Sciatic nerve (tissue), 2 donors: ENCODE data around the gene DIAPH1. TPM values are rescaled to one million over a fixed set of nuclear protein-coding genes. Genes with fewer than 3 reads are reported as not detected.

Experiments used
- ATAC-seq: fragments of 200-7000 bp; cut with Tn5 transposase; one replicate; pipeline ENCODE4 v1.9.1; 2020; ENCODE audit warnings: mild to moderate bottlenecking, moderate library complexity
- DNase-seq: peaks from one replicate; pipeline ENCODE4 v3.0.0-alpha.2; 2020; ENCODE audit warnings: low spot score
- intact Hi-C: fragments of 100-400 bp; cut with DNase I; formaldehyde crosslinking; loops from one replicate; pipeline ENCODE4 v1.14.2; 2022
- total RNA-seq: library from RNA; stranded (reverse); fragmentation: NEBNext Ultra II Directional; extraction: Animal tissue kit (Norgen Biotek cat#: 25700); gene quantifications from one replicate; pipeline ENCODE4 v1.2.1, GENCODE V29; 2021
- donor health status: DM: no; HTN: no; CAD: no.
- donor health status: DM: no; HTN: no; CAD: no.

The DIAPH1 gene
- total RNA-seq, 1 donor from 2014 or later = 92.5 TPM

- DNase-seq (no peak), ATAC-seq (no peak)
- intact Hi-C loops = no loop called here
These were observed 141.7 kb downstream of the DIAPH1 start for GRCh38 chr5:141477044-141477575.

GRCh38 chr5:141476132-141476911 is 142.5 kb downstream of the DIAPH1 start:
- intact Hi-C loops = no loop called here
- peak; percentile 78 for DNase-seq

GRCh38 chr5:141475625-141476131 is 143.1 kb downstream of the DIAPH1 start, which contains the start of gene PCDHGC3:
PCDHGC3 (plus strand) TSS chr5:141475966; CDS start chr5:141476117, 151 bp downstream.
- peak; percentile 92 for DNase-seq
- peak; percentile 99 for ATAC-seq
- intact Hi-C loops = no loop called here

More at GRCh38 chr5:141476132-141476911, 142.5 kb downstream of the DIAPH1 start:
- ATAC-seq = peak; percentile 77

- ATAC-seq (no peak), DNase-seq (no peak)
- intact Hi-C loops = no loop called here
These were observed 153.4 kb downstream of the DIAPH1 start for GRCh38 chr5:141465351-141465750.

Other genes starting within 250 kb of the DIAPH1 start
- 9.7 TPM for gene PCDHGB3, start 248.8 kb downstream of the DIAPH1 start, total RNA-seq
- 10.3 TPM for gene PCDHGA6, start 245.1 kb downstream of the DIAPH1 start, total RNA-seq
- gene PCDHGA7, start 236.3 kb downstream of the DIAPH1 start, total RNA-seq = 7.3 TPM
- 9.0 TPM for gene PCDHGB4, start 231.3 kb downstream of the DIAPH1 start, total RNA-seq
- gene PCDHGA8, start 226.4 kb downstream of the DIAPH1 start, total RNA-seq = 5.3 TPM
- gene PCDHGB5, start 221.1 kb downstream of the DIAPH1 start, total RNA-seq = 16.3 TPM
- 10.7 TPM for gene PCDHGA9, start 216.2 kb downstream of the DIAPH1 start, total RNA-seq
- gene PCDHGB6, start 211.0 kb downstream of the DIAPH1 start, total RNA-seq = 12.4 TPM
- gene PCDHGA10, start 206.0 kb downstream of the DIAPH1 start, total RNA-seq = 8.9 TPM
- 18.9 TPM for gene PCDHGB7, start 201.3 kb downstream of the DIAPH1 start, total RNA-seq
- gene PCDHGA11, start 197.9 kb downstream of the DIAPH1 start, total RNA-seq = 7.8 TPM
- 12.1 TPM for gene PCDHGA12, start 188.5 kb downstream of the DIAPH1 start, total RNA-seq
- 71.4 TPM for gene PCDHGC3, start 143.0 kb downstream of the DIAPH1 start, total RNA-seq
- gene PCDHGC4, start 134.0 kb downstream of the DIAPH1 start, total RNA-seq = 4.5 TPM
- gene PCDHGC5, start 129.9 kb downstream of the DIAPH1 start, total RNA-seq = 3.8 TPM
- 47.6 TPM for gene HDAC3, start 17.8 kb upstream of the DIAPH1 start, total RNA-seq
- gene RELL2, start 18.0 kb upstream of the DIAPH1 start, total RNA-seq = 0.85 TPM
- gene FCHSD1, start 32.4 kb upstream of the DIAPH1 start, total RNA-seq = 33.0 TPM
- 22.4 TPM for gene ARAP3, start 63.2 kb upstream of the DIAPH1 start, total RNA-seq